Measurements from ENCODE around the gene NCOA5. TPM values are rescaled to one million over a fixed set of nuclear protein-coding genes. Genes with fewer than 3 reads are reported as not detected.

Gene NCOA5
- total RNA-seq, 4 donors from 2014 or later, result 14.7 to 21.5 (median 19.0) TPM

- Histone ChIP-seq H3K36me3 (no peaks in the 10 kb centered on the region), H3K27me3 (peaks cover 39 to 48% (median 48%) of the 10 kb centered on the region in 3 donors), H3K4me3 (no peak overlapping the region), H3K9me3 (no peaks in the 10 kb centered on the region), H3K4me1 (no peaks in the 10 kb centered on the region), H3K27ac (no peak overlapping the region)
- intact Hi-C loops (cut with DNase I; ENCODE audit: low total_unique reads), result no loop called here
- ATAC-seq (no peak), DNase-seq (no peak)
- in situ Hi-C loops (cut with MboI; ENCODE audit: low sequenced_read_pairs in 4 of 4), result no loop called here
- TF ChIP-seq CTCF (IDR thresholded peaks at IDR 0.05 in 4 of 5, conservative IDR thresholded peaks at IDR 0.05 in 1 of 5) (no peak), POLR2A (IDR thresholded peaks at IDR 0.05) (no peak)
Measured at GRCh38 chr20:46035253-46035652, 54.5 kb downstream of the NCOA5 start.

GRCh38 chr20:46034039-46034438 is 55.7 kb downstream of the NCOA5 start:
- in situ Hi-C loops (cut with MboI; ENCODE audit: low sequenced_read_pairs in 4 of 4) (no loop called here), intact Hi-C loops (cut with DNase I; ENCODE audit: low total_unique reads) (no loop called here)
- Histone ChIP-seq H3K4me1 (no peaks in the 10 kb centered on the region), H3K27me3 (peaks cover 50 to 60% (median 55%) of the 10 kb centered on the region in 3 donors), H3K27ac (no peak overlapping the region), H3K9me3 (no peaks in the 10 kb centered on the region), H3K4me3 (no peak overlapping the region), H3K36me3 (no peaks in the 10 kb centered on the region)
- TF ChIP-seq CTCF (IDR thresholded peaks at IDR 0.05 in 4 of 5, conservative IDR thresholded peaks at IDR 0.05 in 1 of 5) (no peak), POLR2A (IDR thresholded peaks at IDR 0.05) (no peak)
- no peak for ATAC-seq
- no peak for DNase-seq

- intact Hi-C loops (cut with DNase I; ENCODE audit: low total_unique reads) (no loop called here), in situ Hi-C loops (cut with MboI; ENCODE audit: low sequenced_read_pairs in 4 of 4) (no loop called here)
- H3K36me3 ChIP-seq, result no peaks in the 10 kb centered on the region
- H3K4me1 ChIP-seq, result no peaks in the 10 kb centered on the region
- H3K4me3 ChIP-seq, result no peak overlapping the region
- H3K9me3 ChIP-seq, result no peaks in the 10 kb centered on the region
- no peak overlapping the region for H3K27ac ChIP-seq
- no peak for TF ChIP-seq CTCF (IDR thresholded peaks at IDR 0.05 in 4 of 5, conservative IDR thresholded peaks at IDR 0.05 in 1 of 5)
- TF ChIP-seq POLR2A (IDR thresholded peaks at IDR 0.05), result no peak
- DNase-seq (no peak), ATAC-seq (no peak)
- H3K27me3 ChIP-seq, result peaks cover 69 to 75% (median 72%) of the 10 kb centered on the region in 3 donors
Measured at GRCh38 chr20:46031701-46032254, 58.0 kb downstream of the NCOA5 start.

- TF ChIP-seq CTCF (IDR thresholded peaks at IDR 0.05 in 4 of 5, conservative IDR thresholded peaks at IDR 0.05 in 1 of 5), result no peak
- no peak for TF ChIP-seq POLR2A (IDR thresholded peaks at IDR 0.05)
- H3K4me3 ChIP-seq, result no peak overlapping the region
- intact Hi-C loops (cut with DNase I; ENCODE audit: low total_unique reads) (no loop called here), in situ Hi-C loops (cut with MboI; ENCODE audit: low sequenced_read_pairs in 4 of 4) (no loop called here)
- no peaks in the 10 kb centered on the region for H3K4me1 ChIP-seq
- peaks cover 74 to 80% (median 79%) of the 10 kb centered on the region in 3 donors for H3K27me3 ChIP-seq
- H3K27ac ChIP-seq, result no peak overlapping the region
- no peaks in the 10 kb centered on the region for H3K36me3 ChIP-seq
- ATAC-seq (no peak), DNase-seq (no peak)
- no peaks in the 10 kb centered on the region for H3K9me3 ChIP-seq
Measured at GRCh38 chr20:46031014-46031569, 58.7 kb downstream of the NCOA5 start.
